SK-N-MC (cell line): ENCODE results near the gene ACAD11.

Source experiments
- EZH2 ChIP-seq: fragments of 200-600 bp; sonication (generic); IDR thresholded peaks from one replicate; pipeline ENCODE4 v1.6.1; 2017; ENCODE audit warnings: antibody characterized with exemption
- FOXP2 ChIP-seq: optimal IDR thresholded peaks from 2 replicates; pipeline ENCODE3; 2011; ENCODE audit warnings: mild to moderate bottlenecking, moderate library complexity; ENCODE audit not compliant: insufficient read depth; ENCODE audit errors: extremely low read length, control extremely low read depth
- POLR2AphosphoS5 ChIP-seq: IDR thresholded peaks from 2 replicates; pipeline ENCODE4 v1.6.1; 2012; ENCODE audit warnings: mild to moderate bottlenecking, low read depth, low read length, borderline replicate concordance

- TF ChIP-seq EZH2 (no peak), POLR2AphosphoS5 (no peak), FOXP2 (no peak)
Measured at GRCh38 chr3:132652640-132653270, 6.9 kb downstream of the ACAD11 start.
